GM19023 (cell line): ENCODE results near the gene ECM1.

Experiments
- ATAC-seq: cut with Tn5 transposase; IDR thresholded peaks from one replicate; pipeline ENCODE4 v1.9.1; 2021; ENCODE audit warnings: mild to moderate bottlenecking, moderate library complexity; ENCODE audit not compliant: unreplicated experiment

Gene ECM1

GRCh38 chr1:150557065-150557600, 49.2 kb downstream of the ECM1 start:
- no peak for ATAC-seq

GRCh38 chr1:150557813-150558212, 49.9 kb downstream of the ECM1 start:
- ATAC-seq = no peak

- no peak for ATAC-seq
Observed at GRCh38 chr1:150558303-150558704, 50.4 kb downstream of the ECM1 start.

- ATAC-seq = no peak
Observed at GRCh38 chr1:150558761-150559655, 51.1 kb downstream of the ECM1 start.

GRCh38 chr1:150559656-150560010, 51.7 kb downstream of the ECM1 start:
- ATAC-seq = no peak

- ATAC-seq = no peak
Observed at GRCh38 chr1:150560011-150560438, 52.1 kb downstream of the ECM1 start.

GRCh38 chr1:150560576-150561253, 52.8 kb downstream of the ECM1 start:
- no peak for ATAC-seq

GRCh38 chr1:150561254-150561973, 53.5 kb downstream of the ECM1 start:
- no peak for ATAC-seq

- ATAC-seq = peak; percentile 38
Observed at GRCh38 chr1:150561974-150562445, 54.1 kb downstream of the ECM1 start.

GRCh38 chr1:150562446-150563339, 54.8 kb downstream of the ECM1 start:
- ATAC-seq = peak; percentile 37
